Subcutaneous adipose tissue (tissue), 4 donors: ENCODE measurements around the gene PCGF3. TPM values are rescaled to one million over a fixed set of nuclear protein-coding genes. Genes with fewer than 3 reads are reported as not detected.

Source experiments
- total RNA-seq, 4 donors: library from RNA; depleted of rRNA; stranded (reverse); fragments of >200 nt; gene quantifications; one replicate each; pipeline ENCODE4 v1.1.0, GENCODE V29; 2016
- TF ChIP-seq, protein P1 (sequence below): fragments of 450-650 bp; IDR thresholded peaks from one replicate; pipeline ENCODE4 v1.5.1; 2016; ENCODE audit warnings: low read depth, mild to moderate bottlenecking, control low read depth, antibody characterized with exemption, moderate library complexity

The PCGF3 gene
- total RNA-seq, 4 donors from 2014 or later, result 36.7 to 72.2 (median 55.0) TPM

- TF ChIP-seq, protein P1, sequence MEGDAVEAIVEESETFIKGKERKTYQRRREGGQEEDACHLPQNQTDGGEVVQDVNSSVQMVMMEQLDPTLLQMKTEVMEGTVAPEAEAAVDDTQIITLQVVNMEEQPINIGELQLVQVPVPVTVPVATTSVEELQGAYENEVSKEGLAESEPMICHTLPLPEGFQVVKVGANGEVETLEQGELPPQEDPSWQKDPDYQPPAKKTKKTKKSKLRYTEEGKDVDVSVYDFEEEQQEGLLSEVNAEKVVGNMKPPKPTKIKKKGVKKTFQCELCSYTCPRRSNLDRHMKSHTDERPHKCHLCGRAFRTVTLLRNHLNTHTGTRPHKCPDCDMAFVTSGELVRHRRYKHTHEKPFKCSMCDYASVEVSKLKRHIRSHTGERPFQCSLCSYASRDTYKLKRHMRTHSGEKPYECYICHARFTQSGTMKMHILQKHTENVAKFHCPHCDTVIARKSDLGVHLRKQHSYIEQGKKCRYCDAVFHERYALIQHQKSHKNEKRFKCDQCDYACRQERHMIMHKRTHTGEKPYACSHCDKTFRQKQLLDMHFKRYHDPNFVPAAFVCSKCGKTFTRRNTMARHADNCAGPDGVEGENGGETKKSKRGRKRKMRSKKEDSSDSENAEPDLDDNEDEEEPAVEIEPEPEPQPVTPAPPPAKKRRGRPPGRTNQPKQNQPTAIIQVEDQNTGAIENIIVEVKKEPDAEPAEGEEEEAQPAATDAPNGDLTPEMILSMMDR, result no peak
These were observed 62.4 kb downstream of the PCGF3 start for GRCh38 chr4:768076-768475.

GRCh38 chr4:768995-769394 lies 63.4 kb downstream of the PCGF3 start:
- TF ChIP-seq, protein P1, result no peak

- TF ChIP-seq, protein P1, result no peak
These were observed 63.9 kb downstream of the PCGF3 start for GRCh38 chr4:769511-769910.

DNA sequence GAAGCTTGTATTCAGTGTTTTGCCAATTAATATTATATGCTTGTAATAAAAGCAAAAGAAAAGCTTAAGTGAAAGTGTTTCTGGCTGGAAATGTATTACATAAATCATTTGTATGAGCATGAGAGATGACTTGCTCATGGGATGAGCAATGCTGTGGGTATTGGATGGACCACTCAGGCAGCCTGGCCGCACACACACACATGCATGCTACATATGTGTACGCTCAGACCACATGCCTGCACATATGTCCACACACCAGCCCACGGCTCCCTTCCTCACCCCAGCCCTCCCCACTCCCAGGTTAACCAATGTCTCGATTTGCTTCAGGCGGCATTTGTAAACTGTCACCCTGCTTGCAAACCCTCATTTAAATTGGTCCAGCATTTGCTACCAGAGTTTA lies 64.4 kb downstream of the PCGF3 start:
- TF ChIP-seq, protein P1, result no peak

- TF ChIP-seq, protein P1, result no peak
These were observed 65.8 kb downstream of the PCGF3 start for GRCh38 chr4:771464-771863.

GRCh38 chr4:772118-772517 lies 66.5 kb downstream of the PCGF3 start:
- TF ChIP-seq, protein P1, result no peak

GRCh38 chr4:772776-773175 lies 67.1 kb downstream of the PCGF3 start:
- TF ChIP-seq, protein P1, result no peak
